Erythroblast (primary cell): Measurements from ENCODE around the gene IPO5.

ENCODE experiments used
- GATA1 ChIP-seq: IDR thresholded peaks from 2 replicates; pipeline ENCODE4 v1.6.1; 2011; ENCODE audit warnings: low read depth, mild to moderate bottlenecking, control low read depth, low read length, moderate library complexity
- POLR2A ChIP-seq: IDR thresholded peaks from 2 replicates; pipeline ENCODE4 v1.6.1; 2011; ENCODE audit warnings: mild to moderate bottlenecking, low read length

DNA sequence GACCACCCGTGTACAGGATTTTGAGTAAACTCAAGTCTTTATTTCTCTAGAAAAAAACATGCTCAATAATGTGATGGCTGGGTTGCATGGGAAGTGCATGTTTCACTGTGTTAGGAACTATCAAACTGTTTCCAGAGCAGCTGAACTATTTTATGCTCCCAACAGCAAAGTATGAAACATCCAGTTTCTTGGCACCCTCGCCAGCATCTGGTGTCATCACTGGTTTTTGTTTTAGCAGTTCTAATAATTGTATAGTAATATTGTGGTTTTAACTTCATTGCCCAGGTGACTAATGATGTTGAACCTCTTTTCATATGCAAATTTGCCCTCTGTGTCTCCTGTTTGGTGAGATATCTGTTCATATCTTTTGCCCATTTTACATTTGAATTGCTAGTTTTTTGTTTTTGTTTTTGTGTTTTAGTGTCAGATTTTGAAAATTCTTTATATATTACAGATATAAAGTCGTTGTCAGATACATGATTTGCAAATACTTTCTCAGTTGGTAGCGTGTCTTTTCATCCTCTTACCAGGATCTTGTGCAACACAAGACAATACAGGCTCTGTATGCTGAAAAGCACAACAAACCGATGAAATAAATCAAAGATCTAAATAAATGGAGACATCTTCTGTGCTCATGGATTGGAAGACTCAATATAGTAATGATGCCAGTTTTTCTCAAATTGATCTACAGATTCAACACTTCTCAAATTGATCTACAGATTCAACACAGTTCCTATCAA, 87.8 kb downstream of the IPO5 start:
- TF ChIP-seq POLR2A = no peak
- no peak for TF ChIP-seq GATA1
